ENCODE measurements around the gene FXN. TPM values are rescaled to one million over a fixed set of nuclear protein-coding genes. Genes with fewer than 3 reads are reported as not detected.
"Not testable (repeated sequence)": the region's sequence is repeated elsewhere in the genome, so short reads cannot be mapped to it uniquely, and the experiment has no call there.

FXN gene
- total RNA-seq, 1 donor, result 8.7 TPM

DNA sequence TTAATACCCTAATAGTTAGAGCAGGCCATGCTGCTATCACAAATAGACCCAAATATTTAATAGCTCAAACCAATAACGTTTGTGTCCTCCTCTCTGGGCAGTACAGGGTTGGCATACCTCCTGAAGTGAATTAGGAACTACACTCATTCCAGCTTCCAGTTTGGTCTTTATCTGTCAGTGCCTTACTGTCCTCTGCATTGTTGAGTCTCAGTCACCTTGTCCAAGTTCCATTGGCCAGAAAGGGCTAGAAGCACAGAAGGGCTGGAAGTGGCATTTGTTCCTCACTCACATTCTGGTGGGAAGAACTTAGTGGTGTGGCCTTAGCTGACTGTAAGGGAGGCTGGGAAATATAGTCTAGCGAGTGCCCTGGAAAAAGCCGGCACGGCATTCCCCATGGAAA, 11.2 kb downstream of the FXN start:
- DNase-seq (ENCODE audit: low read depth), result no peak
- no peak for TF ChIP-seq CTCF (IDR thresholded peaks at IDR 0.05; ENCODE audit: insufficient read depth, low read length)
- H3K4me3 ChIP-seq (ENCODE audit: low read depth, low read length), result no peak overlapping the region

GRCh38 chr9:69047371-69047770, 11.8 kb downstream of the FXN start:
- no peak for TF ChIP-seq CTCF (IDR thresholded peaks at IDR 0.05; ENCODE audit: insufficient read depth, low read length)
- no peak overlapping the region for H3K4me3 ChIP-seq (ENCODE audit: low read depth, low read length)
- DNase-seq (ENCODE audit: low read depth), result no peak

GRCh38 chr9:69049094-69049493, 13.5 kb downstream of the FXN start:
- no peak for DNase-seq (ENCODE audit: low read depth)
- TF ChIP-seq CTCF (IDR thresholded peaks at IDR 0.05; ENCODE audit: insufficient read depth, low read length), result no peak
- H3K4me3 ChIP-seq (ENCODE audit: low read depth, low read length), result no peak overlapping the region

- not testable (repeated sequence) for DNase-seq (ENCODE audit: low read depth); H3K4me3 ChIP-seq (ENCODE audit: low read depth, low read length)
Measured at GRCh38 chr9:69050936-69051335, 15.4 kb downstream of the FXN start.

DNA sequence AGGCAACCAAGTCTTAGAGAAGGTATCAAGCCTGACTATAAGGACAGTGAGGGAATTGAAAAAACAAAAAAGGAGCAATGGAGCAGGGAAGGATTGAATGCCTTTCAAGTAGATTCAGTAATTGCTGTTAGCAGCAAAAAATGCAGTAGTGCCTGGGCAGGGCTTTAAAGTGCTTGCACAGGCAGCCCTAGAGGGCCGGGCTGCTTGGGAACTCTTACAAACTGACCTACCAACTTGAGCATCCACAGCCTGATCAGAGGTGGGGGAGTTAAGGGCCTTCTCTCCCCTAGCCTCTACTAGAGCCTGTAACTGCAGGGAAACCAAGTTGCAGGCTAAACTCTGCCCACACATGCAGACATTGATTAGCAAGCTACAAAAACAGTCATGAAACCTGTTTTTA, 19.4 kb downstream of the FXN start:
- peak; percentile 22 for DNase-seq (ENCODE audit: low read depth)
- TF ChIP-seq CTCF (IDR thresholded peaks at IDR 0.05; ENCODE audit: insufficient read depth, low read length), result no peak

GRCh38 chr9:69056191-69056815, 20.8 kb downstream of the FXN start:
- no peak for TF ChIP-seq CTCF (IDR thresholded peaks at IDR 0.05; ENCODE audit: insufficient read depth, low read length)
- no peak for DNase-seq (ENCODE audit: low read depth)
- H3K4me3 ChIP-seq (ENCODE audit: low read depth, low read length), result no peak overlapping the region

More for the DNA sequence above, 19.4 kb downstream of the FXN start:
- H3K4me3 ChIP-seq (ENCODE audit: low read depth, low read length), result no peak overlapping the region

DNA sequence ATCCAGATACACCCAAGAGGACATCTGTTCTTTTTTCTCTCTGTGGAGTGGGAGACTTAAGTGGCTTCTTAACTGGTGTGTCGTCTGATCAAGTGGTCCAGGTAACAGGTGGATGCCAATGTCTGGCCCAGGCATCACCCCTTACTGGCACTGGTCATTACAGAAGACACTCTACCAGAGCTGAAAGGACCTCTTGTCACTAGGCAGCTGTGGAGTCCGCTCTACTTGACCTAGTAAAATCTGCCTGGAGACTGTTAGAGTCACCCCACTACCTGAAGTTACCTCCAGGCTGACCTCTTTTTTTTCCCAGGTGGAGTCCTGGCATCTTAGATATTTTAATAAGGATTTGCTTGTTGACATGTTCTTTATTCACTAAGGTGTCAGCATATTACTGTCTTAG, 22.5 kb downstream of the FXN start:
- TF ChIP-seq CTCF (IDR thresholded peaks at IDR 0.05; ENCODE audit: insufficient read depth, low read length), result no peak

More for the DNA sequence above, 22.5 kb downstream of the FXN start:
- H3K4me3 ChIP-seq (ENCODE audit: low read depth, low read length), result no peak overlapping the region
- no peak for DNase-seq (ENCODE audit: low read depth)

Measured in fibroblast of the aortic adventitia (primary cell).